Stimulated activated naive CD8-positive, alpha-beta T cell treated with anti-CD3 and anti-CD28 coated beads, Interleukin-15, Interleukin-2, amounts not matched to agents 100 ng/mL and 50 ng/mL, for 24 hours (primary cell): ENCODE measurements around the gene CACNG7.

Experiments
- H3K27ac Mint-ChIP-seq: one replicate; pipeline ENCODE4 v1.8.0; 2021; ENCODE audit warnings: mild to moderate bottlenecking, mixed read lengths
- H3K27me3 Mint-ChIP-seq: one replicate; pipeline ENCODE4 v1.8.0; 2021; ENCODE audit warnings: mixed read lengths
- H3K36me3 Mint-ChIP-seq: one replicate; pipeline ENCODE4 v1.8.0; 2021; ENCODE audit warnings: low read depth, mixed read lengths
- H3K4me1 Mint-ChIP-seq: one replicate; pipeline ENCODE4 v1.8.0; 2021; ENCODE audit warnings: low read depth, mixed read lengths
- H3K4me3 Mint-ChIP-seq: one replicate; pipeline ENCODE4 v1.8.0; 2021; ENCODE audit warnings: mild to moderate bottlenecking, mixed read lengths
- H3K9me3 Mint-ChIP-seq: one replicate; pipeline ENCODE4 v1.8.0; 2021; ENCODE audit warnings: mixed read lengths

CACNG7 gene

GRCh38 chr19:53907193-53907581 lies 1.9 kb upstream of the CACNG7 start:
- Mint-ChIP-seq H3K4me3 (no peak overlapping the region), H3K27me3 (peaks cover 79% of the 10 kb centered on the region), H3K9me3 (no peaks in the 10 kb centered on the region), H3K36me3 (no peaks in the 10 kb centered on the region), H3K27ac (no peak overlapping the region), H3K4me1 (peaks cover 15% of the 10 kb centered on the region)

GRCh38 chr19:53907690-53908089 lies 1.4 kb upstream of the CACNG7 start:
- Mint-ChIP-seq H3K36me3 (no peaks in the 10 kb centered on the region), H3K9me3 (no peaks in the 10 kb centered on the region), H3K4me3 (peak overlapping the region; percentile 6), H3K27ac (no peak overlapping the region), H3K4me1 (peaks cover 15% of the 10 kb centered on the region), H3K27me3 (peaks cover 83% of the 10 kb centered on the region)

GRCh38 chr19:53908106-53908934 lies 758 bp upstream of the CACNG7 start:
- Mint-ChIP-seq H3K27ac (no peak overlapping the region), H3K27me3 (peaks cover 80% of the 10 kb centered on the region), H3K4me3 (peak overlapping the region; percentile 8), H3K9me3 (no peaks in the 10 kb centered on the region), H3K4me1 (peaks cover 15% of the 10 kb centered on the region), H3K36me3 (no peaks in the 10 kb centered on the region)

- peaks cover 75% of the 10 kb centered on the region for H3K27me3 Mint-ChIP-seq
- peaks cover 15% of the 10 kb centered on the region for H3K4me1 Mint-ChIP-seq
- no peak overlapping the region for H3K4me3 Mint-ChIP-seq
- no peaks in the 10 kb centered on the region for H3K36me3 Mint-ChIP-seq
- H3K9me3 Mint-ChIP-seq: no peaks in the 10 kb centered on the region
- H3K27ac Mint-ChIP-seq: no peak overlapping the region
Measured at GRCh38 chr19:53909471-53910169, 542 bp downstream of the CACNG7 start.

GRCh38 chr19:53910170-53910518 lies 1.1 kb downstream of the CACNG7 start:
- Mint-ChIP-seq H3K4me3 (no peak overlapping the region), H3K36me3 (no peaks in the 10 kb centered on the region), H3K4me1 (peaks cover 15% of the 10 kb centered on the region), H3K9me3 (no peaks in the 10 kb centered on the region), H3K27me3 (peaks cover 74% of the 10 kb centered on the region), H3K27ac (no peak overlapping the region)

GRCh38 chr19:53912653-53913052 lies 3.6 kb downstream of the CACNG7 start:
- H3K36me3 Mint-ChIP-seq: no peaks in the 10 kb centered on the region
- H3K27ac Mint-ChIP-seq: no peak overlapping the region
- peaks cover 58% of the 10 kb centered on the region for H3K27me3 Mint-ChIP-seq
- H3K9me3 Mint-ChIP-seq: no peaks in the 10 kb centered on the region
- no peak overlapping the region for H3K4me3 Mint-ChIP-seq
- peaks cover 12% of the 10 kb centered on the region for H3K4me1 Mint-ChIP-seq

GRCh38 chr19:53915000-53915399 lies 5.9 kb downstream of the CACNG7 start:
- no peaks in the 10 kb centered on the region for H3K36me3 Mint-ChIP-seq
- H3K27me3 Mint-ChIP-seq: peaks cover 39% of the 10 kb centered on the region

GRCh38 chr19:53916004-53916403 lies 6.9 kb downstream of the CACNG7 start:
- Mint-ChIP-seq H3K4me1 (no peaks in the 10 kb centered on the region), H3K27me3 (peaks cover 30% of the 10 kb centered on the region), H3K4me3 (no peak overlapping the region), H3K36me3 (no peaks in the 10 kb centered on the region), H3K9me3 (no peaks in the 10 kb centered on the region), H3K27ac (no peak overlapping the region)

More at GRCh38 chr19:53915000-53915399, 5.9 kb downstream of the CACNG7 start:
- no peak overlapping the region for H3K4me3 Mint-ChIP-seq
- no peaks in the 10 kb centered on the region for H3K4me1 Mint-ChIP-seq
- no peaks in the 10 kb centered on the region for H3K9me3 Mint-ChIP-seq
- H3K27ac Mint-ChIP-seq: no peak overlapping the region

GRCh38 chr19:53917356-53917755 lies 8.3 kb downstream of the CACNG7 start:
- Mint-ChIP-seq H3K4me3 (no peak overlapping the region), H3K9me3 (no peaks in the 10 kb centered on the region), H3K36me3 (no peaks in the 10 kb centered on the region), H3K27ac (no peak overlapping the region), H3K27me3 (peaks cover 17% of the 10 kb centered on the region), H3K4me1 (no peaks in the 10 kb centered on the region)

GRCh38 chr19:53927739-53928138 lies 18.7 kb downstream of the CACNG7 start:
- peaks cover 6% of the 10 kb centered on the region for H3K27me3 Mint-ChIP-seq
- H3K27ac Mint-ChIP-seq: no peak overlapping the region
- H3K4me3 Mint-ChIP-seq: no peak overlapping the region
- H3K4me1 Mint-ChIP-seq: no peaks in the 10 kb centered on the region
- H3K36me3 Mint-ChIP-seq: no peaks in the 10 kb centered on the region
- peaks cover 10% of the 10 kb centered on the region for H3K9me3 Mint-ChIP-seq

- H3K27me3 Mint-ChIP-seq: peaks cover 30% of the 10 kb centered on the region
- no peaks in the 10 kb centered on the region for H3K9me3 Mint-ChIP-seq
Measured at GRCh38 chr19:53936029-53936428, 27.0 kb downstream of the CACNG7 start.

GRCh38 chr19:53942001-53942786 lies 33.1 kb downstream of the CACNG7 start:
- H3K4me1 Mint-ChIP-seq: no peaks in the 10 kb centered on the region
- H3K4me3 Mint-ChIP-seq: no peak overlapping the region
- H3K9me3 Mint-ChIP-seq: no peaks in the 10 kb centered on the region
- no peaks in the 10 kb centered on the region for H3K36me3 Mint-ChIP-seq
- no peak overlapping the region for H3K27ac Mint-ChIP-seq
- H3K27me3 Mint-ChIP-seq: peaks cover 65% of the 10 kb centered on the region

More at GRCh38 chr19:53936029-53936428, 27.0 kb downstream of the CACNG7 start:
- H3K4me3 Mint-ChIP-seq: no peak overlapping the region
- H3K36me3 Mint-ChIP-seq: no peaks in the 10 kb centered on the region
- H3K4me1 Mint-ChIP-seq: no peaks in the 10 kb centered on the region
- no peak overlapping the region for H3K27ac Mint-ChIP-seq

GRCh38 chr19:53944416-53944815 lies 35.3 kb downstream of the CACNG7 start:
- peaks cover 57% of the 10 kb centered on the region for H3K27me3 Mint-ChIP-seq
- H3K4me3 Mint-ChIP-seq: no peak overlapping the region
- no peaks in the 10 kb centered on the region for H3K36me3 Mint-ChIP-seq
- no peak overlapping the region for H3K27ac Mint-ChIP-seq
- H3K9me3 Mint-ChIP-seq: no peaks in the 10 kb centered on the region
- no peaks in the 10 kb centered on the region for H3K4me1 Mint-ChIP-seq

- H3K9me3 Mint-ChIP-seq: no peaks in the 10 kb centered on the region
- H3K4me3 Mint-ChIP-seq: no peak overlapping the region
- no peaks in the 10 kb centered on the region for H3K36me3 Mint-ChIP-seq
- H3K27ac Mint-ChIP-seq: no peak overlapping the region
- peaks cover 52% of the 10 kb centered on the region for H3K27me3 Mint-ChIP-seq
- no peaks in the 10 kb centered on the region for H3K4me1 Mint-ChIP-seq
Measured at GRCh38 chr19:53944933-53945332, 35.9 kb downstream of the CACNG7 start.

GRCh38 chr19:53945441-53945840 lies 36.4 kb downstream of the CACNG7 start:
- no peaks in the 10 kb centered on the region for H3K4me1 Mint-ChIP-seq
- no peaks in the 10 kb centered on the region for H3K36me3 Mint-ChIP-seq
- no peaks in the 10 kb centered on the region for H3K9me3 Mint-ChIP-seq
- H3K27me3 Mint-ChIP-seq: peaks cover 47% of the 10 kb centered on the region
- no peak overlapping the region for H3K4me3 Mint-ChIP-seq
- no peak overlapping the region for H3K27ac Mint-ChIP-seq
